HCT116 (cell line): ENCODE results near the gene SEC22A. TPM values are rescaled to one million over a fixed set of nuclear protein-coding genes. Genes with fewer than 3 reads are reported as not detected.

Experiments
- ATAC-seq: fragments of 200-7000 bp; cut with Tn5 transposase; 2 replicates; pipeline ENCODE4 v1.9.1; 2020; ENCODE audit warnings: mild to moderate bottlenecking, moderate library complexity
- BruUV-seq: library from RNA; stranded (reverse); fragments of 400-500 nt; replicated peaks from 2 replicates; lab custom pipeline; 2021; lab: Mats Ljungman, UMichigan
- CTCF ChIA-PET: fragments of 300-600 bp; sonication (Branson Sonifier 250); formaldehyde crosslinking; loops from one replicate; lab custom pipeline; 2021; ENCODE audit warnings: antibody characterized with exemption; lab: Charles Lee
- POLR2A ChIA-PET: fragments of 300-600, 350-600 bp; sonication (Branson Sonifier 250); formaldehyde crosslinking; loops from one replicate; lab custom pipeline; 2021; ENCODE audit warnings: antibody characterized with exemption; lab: Charles Lee
- RAD21 ChIA-PET, 2 experiments: fragments of 300-600 bp; sonication (Branson Sonifier 250); formaldehyde crosslinking; loops; one replicate each; lab custom pipeline; 2023; ENCODE audit warnings: low total read pairs in 2 of 2; ENCODE audit not compliant: uncharacterized antibody in 2 of 2, unreplicated experiment in 2 of 2, low non-redundant PET in 1 of 2; lab: Charles Lee
- DNase-seq: peaks from one replicate; pipeline ENCODE4 v3.0.0-alpha.2; 2010; ENCODE audit warnings: low read depth, low spot score
- H2AFZ ChIP-seq: fragments of 200-600 bp; shearing (Covaris generic), sonication (generic); 2 replicates; pipeline ENCODE4 v1.6.1; 2017; ENCODE audit warnings: low read depth, mixed run types, mixed read lengths, antibody characterized with exemption, low read length; ENCODE audit not compliant: poor library complexity, severe bottlenecking
- H3K27ac ChIP-seq: 2 replicates; pipeline ENCODE4 v1.5.1; 2012; ENCODE audit warnings: low read depth, low read length
- H3K27me3 ChIP-seq: fragments of 200-600 bp; sonication (generic); 2 replicates; pipeline ENCODE4 v1.6.1; 2016; ENCODE audit warnings: mixed run types, low read length, mixed read lengths; ENCODE audit not compliant: insufficient read depth
- H3K36me3 ChIP-seq, 2 experiments: fragments of 200-500 bp in 1 of 2; fragments of 200-600 bp in 1 of 2; sonication (Bioruptor generic) in 1 of 2; sonication (generic) in 1 of 2; 2 replicates each; pipeline versions ENCODE4 v1.5.1 to v1.6.1; 2014 to 2016; ENCODE audit warnings: low read length in 2 of 2, inconsistent platforms in 1 of 2, mixed read lengths in 1 of 2, mixed run types in 1 of 2; ENCODE audit not compliant: insufficient read depth in 2 of 2, control insufficient read depth in 1 of 2
- H3K4me1 ChIP-seq, 2 experiments: fragments of 200-600 bp in 1 of 2; sonication (generic) in 1 of 2; 2 replicates each; pipeline versions ENCODE4 v1.5.1 to v1.6.1; 2012 to 2017; ENCODE audit warnings: low read length in 2 of 2, inconsistent platforms in 1 of 2, mild to moderate bottlenecking in 1 of 2, mixed read lengths in 1 of 2, mixed run types in 1 of 2, moderate library complexity in 1 of 2; ENCODE audit not compliant: insufficient read depth in 2 of 2, control insufficient read depth in 1 of 2
- H3K4me2 ChIP-seq: fragments of 200-600 bp; sonication (generic); 2 replicates; pipeline ENCODE4 v1.6.1; 2017; ENCODE audit warnings: mixed run types, low read length, mixed read lengths
- H3K4me3 ChIP-seq, 2 experiments: fragments of 200-600 bp in 1 of 2; sonication (generic) in 1 of 2; replicated peaks in 1 of 2; 2 replicates each; pipeline ENCODE4 v1.5.1; 2011 to 2016; ENCODE audit warnings: low read length in 2 of 2, control low read depth in 1 of 2, low read depth in 1 of 2, mild to moderate bottlenecking in 1 of 2, mixed read lengths in 1 of 2, mixed run types in 1 of 2
- H3K79me2 ChIP-seq: fragments of 200-600 bp; sonication (generic); 2 replicates; pipeline ENCODE4 v1.6.1; 2017; ENCODE audit warnings: mild to moderate bottlenecking, mixed run types, low read length, moderate library complexity, mixed read lengths; ENCODE audit not compliant: insufficient read depth
- H3K9ac ChIP-seq: fragments of 200-600 bp; sonication (generic); 2 replicates; pipeline ENCODE4 v1.6.1; 2016; ENCODE audit warnings: low read length, mixed read lengths
- H3K9me2 ChIP-seq: fragments of 200-600 bp; sonication (generic), shearing (Covaris generic); 2 replicates; pipeline ENCODE4 v1.6.1; 2017; ENCODE audit warnings: mixed run types, mild to moderate bottlenecking, moderate library complexity; ENCODE audit not compliant: insufficient read depth
- H3K9me3 ChIP-seq, 2 experiments: fragments of 200-500 bp in 1 of 2; fragments of 200-600 bp in 1 of 2; sonication (Bioruptor generic) in 1 of 2; sonication (generic) in 1 of 2; 2 replicates each; pipeline ENCODE4 v1.6.1; 2014 to 2017; ENCODE audit warnings: low read length in 2 of 2, mixed read lengths in 2 of 2, inconsistent platforms in 1 of 2, low read depth in 1 of 2, mild to moderate bottlenecking in 1 of 2, mixed run types in 1 of 2, moderate library complexity in 1 of 2; ENCODE audit not compliant: control insufficient read depth in 1 of 2, insufficient read depth in 1 of 2
- H4K20me1 ChIP-seq: fragments of 200-600 bp; sonication (generic), shearing (Covaris generic); 2 replicates; pipeline ENCODE4 v1.6.1; 2017; ENCODE audit warnings: mixed run types, mild to moderate bottlenecking, moderate library complexity; ENCODE audit not compliant: insufficient read depth
- ATF3 ChIP-seq: IDR thresholded peaks from 2 replicates; pipeline ENCODE4 v1.6.1; 2012
- CBX3 ChIP-seq: IDR thresholded peaks from 2 replicates; pipeline ENCODE4 v1.6.1; 2012; ENCODE audit warnings: low read depth
- CEBPB ChIP-seq: IDR thresholded peaks from 2 replicates; pipeline ENCODE4 v1.6.1; 2012; ENCODE audit warnings: low read depth
- EGR1 ChIP-seq: IDR thresholded peaks from 2 replicates; pipeline ENCODE4 v1.6.1; 2012; ENCODE audit warnings: low read depth
- ELF1 ChIP-seq: IDR thresholded peaks from 2 replicates; pipeline ENCODE4 v1.6.1; 2012; ENCODE audit warnings: low read depth, borderline replicate concordance
- EZH2 ChIP-seq: fragments of 200-600 bp; sonication (generic); IDR thresholded peaks from 2 replicates; pipeline ENCODE4 v1.6.1; 2017; ENCODE audit warnings: antibody characterized with exemption, mixed run types
- FOSL1 ChIP-seq: IDR thresholded peaks from 2 replicates; pipeline ENCODE4 v1.6.1; 2012; ENCODE audit warnings: low read depth
- JUND ChIP-seq: IDR thresholded peaks from 2 replicates; pipeline ENCODE4 v1.6.1; 2012
- MAX ChIP-seq: IDR thresholded peaks from 2 replicates; pipeline ENCODE4 v1.6.1; 2012
- RAD21 ChIP-seq: IDR thresholded peaks from 2 replicates; pipeline ENCODE4 v1.6.1; 2012; ENCODE audit warnings: low read depth, mild to moderate bottlenecking
- SIN3A ChIP-seq: IDR thresholded peaks from 2 replicates; pipeline ENCODE4 v1.6.1; 2012; ENCODE audit warnings: low read depth
- SP1 ChIP-seq: IDR thresholded peaks from 2 replicates; pipeline ENCODE4 v1.6.1; 2012; ENCODE audit warnings: low read depth
- SRF ChIP-seq: IDR thresholded peaks from 2 replicates; pipeline ENCODE4 v1.6.1; 2012; ENCODE audit warnings: low read depth
- TCF7L2 ChIP-seq: IDR thresholded peaks from 2 replicates; pipeline ENCODE4 v1.7.0; 2011; ENCODE audit warnings: borderline replicate concordance, inconsistent platforms; ENCODE audit not compliant: insufficient read depth, insufficient read length; ENCODE audit errors: extremely low read depth
- ZFX ChIP-seq: fragments of 450-650 bp; IDR thresholded peaks from 2 replicates; pipeline ENCODE4 v1.6.1; 2017
- ZNF274 ChIP-seq: fragments of 200-500 bp; sonication (Bioruptor generic); IDR thresholded peaks from 2 replicates; pipeline ENCODE4 v1.6.1; 2014; ENCODE audit warnings: mild to moderate bottlenecking, low read depth, low read length, inconsistent platforms
- intact Hi-C: fragments of 100-400 bp; cut with micrococcal nuclease; formaldehyde crosslinking; loops from 2 replicates; pipeline ENCODE4 v1.10.0; 2022
- total RNA-seq: library from RNA; stranded (reverse); gene quantifications from one replicate; pipeline ENCODE4 v1.2.1, GENCODE V29; 2021; ENCODE audit not compliant: unreplicated experiment
- TF ChIP-seq, protein P1 (sequence below), 3 experiments: fragments of 200-600 bp in 1 of 3; sonication (generic) in 1 of 3; IDR thresholded peaks in 2 of 3; conservative IDR thresholded peaks in 1 of 3; 2 replicates each; pipeline ENCODE4 v1.5.1; 2012 to 2017; ENCODE audit warnings: low read depth in 2 of 3, low read length in 2 of 3, antibody characterized with exemption in 1 of 3, borderline replicate concordance in 1 of 3, control low read depth in 1 of 3, mild to moderate bottlenecking in 1 of 3, mixed read lengths in 1 of 3, mixed run types in 1 of 3, moderate library complexity in 1 of 3; ENCODE audit not compliant: insufficient read depth in 1 of 3
- TF ChIP-seq, protein P2 (sequence below): IDR thresholded peaks from 2 replicates; pipeline ENCODE4 v1.6.1; 2011; ENCODE audit warnings: mild to moderate bottlenecking, low read length, moderate library complexity; ENCODE audit not compliant: insufficient replicate concordance; ENCODE audit errors: extremely low read depth

The SEC22A gene
- total RNA-seq, 1 experiment from 2014 or later = 10.6 TPM

- TF ChIP-seq, protein P1, sequence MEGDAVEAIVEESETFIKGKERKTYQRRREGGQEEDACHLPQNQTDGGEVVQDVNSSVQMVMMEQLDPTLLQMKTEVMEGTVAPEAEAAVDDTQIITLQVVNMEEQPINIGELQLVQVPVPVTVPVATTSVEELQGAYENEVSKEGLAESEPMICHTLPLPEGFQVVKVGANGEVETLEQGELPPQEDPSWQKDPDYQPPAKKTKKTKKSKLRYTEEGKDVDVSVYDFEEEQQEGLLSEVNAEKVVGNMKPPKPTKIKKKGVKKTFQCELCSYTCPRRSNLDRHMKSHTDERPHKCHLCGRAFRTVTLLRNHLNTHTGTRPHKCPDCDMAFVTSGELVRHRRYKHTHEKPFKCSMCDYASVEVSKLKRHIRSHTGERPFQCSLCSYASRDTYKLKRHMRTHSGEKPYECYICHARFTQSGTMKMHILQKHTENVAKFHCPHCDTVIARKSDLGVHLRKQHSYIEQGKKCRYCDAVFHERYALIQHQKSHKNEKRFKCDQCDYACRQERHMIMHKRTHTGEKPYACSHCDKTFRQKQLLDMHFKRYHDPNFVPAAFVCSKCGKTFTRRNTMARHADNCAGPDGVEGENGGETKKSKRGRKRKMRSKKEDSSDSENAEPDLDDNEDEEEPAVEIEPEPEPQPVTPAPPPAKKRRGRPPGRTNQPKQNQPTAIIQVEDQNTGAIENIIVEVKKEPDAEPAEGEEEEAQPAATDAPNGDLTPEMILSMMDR (IDR thresholded peaks at IDR 0.05 in 2 of 3, conservative IDR thresholded peaks at IDR 0.05 in 1 of 3; ENCODE audit: borderline replicate concordance in 1 of 3, insufficient read depth in 1 of 3, low read depth in 2 of 3, low read length in 2 of 3) = no peak
- TF ChIP-seq TCF7L2 (no peak), ELF1 (no peak), ATF3 (no peak), SIN3A (no peak), ZFX (no peak), JUND (no peak)
- TF ChIP-seq, protein P2, sequence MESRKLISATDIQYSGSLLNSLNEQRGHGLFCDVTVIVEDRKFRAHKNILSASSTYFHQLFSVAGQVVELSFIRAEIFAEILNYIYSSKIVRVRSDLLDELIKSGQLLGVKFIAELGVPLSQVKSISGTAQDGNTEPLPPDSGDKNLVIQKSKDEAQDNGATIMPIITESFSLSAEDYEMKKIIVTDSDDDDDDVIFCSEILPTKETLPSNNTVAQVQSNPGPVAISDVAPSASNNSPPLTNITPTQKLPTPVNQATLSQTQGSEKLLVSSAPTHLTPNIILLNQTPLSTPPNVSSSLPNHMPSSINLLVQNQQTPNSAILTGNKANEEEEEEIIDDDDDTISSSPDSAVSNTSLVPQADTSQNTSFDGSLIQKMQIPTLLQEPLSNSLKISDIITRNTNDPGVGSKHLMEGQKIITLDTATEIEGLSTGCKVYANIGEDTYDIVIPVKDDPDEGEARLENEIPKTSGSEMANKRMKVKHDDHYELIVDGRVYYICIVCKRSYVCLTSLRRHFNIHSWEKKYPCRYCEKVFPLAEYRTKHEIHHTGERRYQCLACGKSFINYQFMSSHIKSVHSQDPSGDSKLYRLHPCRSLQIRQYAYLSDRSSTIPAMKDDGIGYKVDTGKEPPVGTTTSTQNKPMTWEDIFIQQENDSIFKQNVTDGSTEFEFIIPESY = no peak
- TF ChIP-seq, all 23 proteins: peak for 0
Measured at GRCh38 chr3:123261666-123262065, 59.9 kb downstream of the SEC22A start (continued).

DNA sequence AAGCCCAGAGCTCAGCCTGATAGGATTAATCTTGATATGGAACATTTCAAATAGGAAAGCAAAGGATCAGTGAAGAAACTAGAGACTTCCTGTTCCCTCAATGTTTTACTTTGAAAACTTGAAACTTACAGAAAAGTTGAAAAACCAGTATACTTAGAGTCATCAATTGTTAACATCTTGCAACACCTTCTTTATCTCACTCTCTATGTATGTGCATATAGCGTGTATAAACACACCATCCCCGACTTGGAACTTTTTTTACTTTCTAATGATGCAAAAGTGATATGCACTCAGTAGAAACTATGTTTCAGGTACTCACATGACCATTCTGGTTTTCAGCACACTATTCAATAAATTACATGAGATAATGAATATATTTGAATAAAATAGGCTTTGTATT lies 60.5 kb downstream of the SEC22A start:
- Histone ChIP-seq H3K4me2 (no peak overlapping the region), H3K36me3 (0 out of 4 replicates have a peak, but pooled peaks cover 0 to 4% of the 10 kb centered on the region in 2 experiments), H2AFZ (no peak overlapping the region), H3K9me2 (no peaks in the 10 kb centered on the region), H3K27me3 (no peaks in the 10 kb centered on the region), H3K79me2 (no peaks in the 10 kb centered on the region), H3K27ac (no peak overlapping the region), H3K4me1 (no peaks in the 10 kb centered on the region), H4K20me1 (no peaks in the 10 kb centered on the region), H3K9ac (no peak overlapping the region), H3K4me3 (no peak overlapping the region), H3K9me3 (no peaks in the 10 kb centered on the region)
- ChIA-PET RAD21 (no interaction called here), CTCF (no interaction called here), POLR2A (no interaction called here)
- ATAC-seq = no peak
- DNase-seq = no peak
- no TSS peak for BruUV-seq
- intact Hi-C loops = no loop called here
- TF ChIP-seq EZH2 = no peak
- TF ChIP-seq ZNF274 = no peak
- TF ChIP-seq, protein P2 = no peak
- no peak for TF ChIP-seq EGR1
- TF ChIP-seq CEBPB = no peak
- TF ChIP-seq SRF = no peak
- TF ChIP-seq SP1 = no peak
- TF ChIP-seq CBX3 = no peak
- no peak for TF ChIP-seq FOSL1
- TF ChIP-seq ELF1 = no peak
- TF ChIP-seq SIN3A = no peak
- no peak for TF ChIP-seq MAX
- no peak for TF ChIP-seq RAD21
